ENCODE data around the gene RYR1. TPM values are rescaled to one million over a fixed set of nuclear protein-coding genes. Genes with fewer than 3 reads are reported as not detected.

The RYR1 gene
- total and polyA plus RNA-seq, 10 of the 15 experiments (the other 5 are each of a cell fraction or from before 2014, with no cell fraction given) = under 0.01 to 0.32 (median 0.07) TPM; not detected in 1

DNA sequence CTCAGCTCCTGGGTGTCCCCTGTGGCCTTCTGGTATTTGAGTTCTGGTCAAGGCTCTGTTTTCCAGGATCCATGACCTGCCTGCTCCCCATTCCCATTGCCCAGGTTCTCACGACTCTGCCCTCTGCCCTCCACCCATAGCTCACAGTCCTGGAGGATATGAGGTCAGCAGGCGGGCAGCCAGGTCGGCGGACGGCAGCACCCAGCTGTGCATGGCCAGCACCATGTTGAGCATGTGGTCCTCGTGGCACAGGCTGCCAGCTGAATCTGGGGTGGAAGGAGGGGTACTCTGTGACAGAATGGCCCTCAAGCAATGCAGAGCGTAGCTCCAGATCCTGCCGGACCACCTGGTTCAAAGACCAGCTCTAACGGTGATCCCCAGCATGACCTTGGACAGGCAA lies 12.6 kb upstream of the RYR1 start (continued):
- TF ChIP-seq CEBPB (IDR thresholded peaks at IDR 0.05; ENCODE audit: borderline replicate concordance in 1 of 2, low read depth in 2 of 2, low read length in 2 of 2) = no peak
- no peak for TF ChIP-seq SMC3 (IDR thresholded peaks at IDR 0.05; ENCODE audit: borderline replicate concordance, low read length)
- TF ChIP-seq SIX5 (IDR thresholded peaks at IDR 0.05; ENCODE audit: low read depth, low read length, severe bottlenecking) = no peak
- no peak for TF ChIP-seq MYB (IDR thresholded peaks at IDR 0.05; ENCODE audit: borderline replicate concordance, low read depth, low read length)

DNA sequence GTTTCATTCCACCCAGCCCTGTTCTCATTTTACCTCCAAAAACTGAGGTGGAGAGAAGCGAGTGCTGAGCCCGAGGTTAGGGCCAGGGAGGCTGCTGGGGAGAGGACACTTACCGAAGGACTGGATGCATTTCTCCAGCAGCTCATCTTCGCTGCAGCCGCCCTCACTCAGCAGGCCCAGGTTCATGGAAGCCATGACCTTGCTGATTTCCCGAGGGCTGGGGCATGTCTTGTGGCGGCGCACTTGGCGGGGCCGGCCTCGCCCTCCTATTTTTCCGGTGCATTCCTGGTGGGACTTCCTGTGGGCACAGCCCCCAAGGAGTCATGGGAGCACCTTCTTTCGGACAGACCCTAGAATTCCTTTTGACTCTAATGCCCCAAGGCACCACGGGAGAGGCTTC lies 11.6 kb upstream of the RYR1 start:
- Histone ChIP-seq H4K20me1 (ENCODE audit: control insufficient read depth, insufficient read depth) (no peaks in the 10 kb centered on the region), H3K4me1 (ENCODE audit: control insufficient read depth, insufficient read depth, low read length) (peaks cover 20% of the 10 kb centered on the region), H3K27me3 (replicated peaks in 1 of 2; ENCODE audit: control insufficient read depth in 2 of 2, insufficient read depth in 2 of 2, low read length in 1 of 2) (no peaks in the 10 kb centered on the region; a peak in 1 of 4 replicates), H3K79me2 (ENCODE audit: control insufficient read depth, insufficient read depth, low read length) (no peaks in the 10 kb centered on the region), H2AFZ (ENCODE audit: control insufficient read depth, low read depth, low read length) (no peak overlapping the region), H3K4me2 (ENCODE audit: control insufficient read depth, insufficient read depth) (no peak overlapping the region), H3K36me3 (ENCODE audit: control insufficient read depth in 2 of 2, insufficient read depth in 2 of 2, low read length in 1 of 2) (no peaks in the 10 kb centered on the region), H3K9me3 (replicated peaks; ENCODE audit: control insufficient read depth, insufficient read depth, low read length) (no peaks in the 10 kb centered on the region), H3K9ac (ENCODE audit: control insufficient read depth, insufficient read depth, low read length) (no peak overlapping the region), H3K27ac (ENCODE audit: control insufficient read depth, insufficient read depth) (no peak overlapping the region), H3K4me3 (no peak overlapping the region)
- SMC1A ChIA-PET (ENCODE audit: uncharacterized antibody, unreplicated experiment) = no interaction called here
- POLR2A ChIA-PET = no interaction called here
- in situ Hi-C loops (cut with MboI) = loop anchor here (25.0 kb wide), 1 partner anchor 215 kb away; the partner anchor contains the start of gene ACTN4
- ATAC-seq = no peak
- no peak for DNase-seq (ENCODE audit: low read depth, low spot score)
- no peak for FAIRE-seq
- CTCF ChIA-PET = no interaction called here
- WGBS (ENCODE audit: insufficient coverage, insufficient replicate concordance, low lambda C conversion rate, missing lambda C conversion rate) = 61% methylated on average over 14 of the region's 14 CpGs
- intact Hi-C loops (cut with micrococcal nuclease; ENCODE audit: unreplicated experiment) = no loop called here
- RAD21 ChIA-PET (ENCODE audit: unreplicated experiment) = interaction anchor here (1.0 kb wide), 1 partner anchor 19 kb away, joined by 3 read pairs; the partner anchor contains the start of gene FAM98C
- no TSS peak for BruUV-seq (replicated peaks)
- TF ChIP-seq WRNIP1 (IDR thresholded peaks at IDR 0.05; ENCODE audit: borderline replicate concordance, low read depth, low read length) (no peak), PAX8 (IDR thresholded peaks at IDR 0.05) (no peak), MEF2B (IDR thresholded peaks at IDR 0.05; ENCODE audit: partially characterized antibody, poor library complexity, severe bottlenecking) (no peak), CBFB (IDR thresholded peaks at IDR 0.05; ENCODE audit: low read depth) (no peak), IKZF1 (conservative IDR thresholded peaks at IDR 0.05) (no peak), KDM1A (IDR thresholded peaks at IDR 0.05; ENCODE audit: borderline replicate concordance) (no peak), ZNF622 (IDR thresholded peaks at IDR 0.05) (no peak), TBL1XR1 (IDR thresholded peaks at IDR 0.05; ENCODE audit: low read depth, low read length) (no peak), NFIC (IDR thresholded peaks at IDR 0.05; ENCODE audit: low read depth, low read length) (no peak), NR2C1 (IDR thresholded peaks at IDR 0.05) (no peak)
- TF ChIP-seq, protein P1, sequence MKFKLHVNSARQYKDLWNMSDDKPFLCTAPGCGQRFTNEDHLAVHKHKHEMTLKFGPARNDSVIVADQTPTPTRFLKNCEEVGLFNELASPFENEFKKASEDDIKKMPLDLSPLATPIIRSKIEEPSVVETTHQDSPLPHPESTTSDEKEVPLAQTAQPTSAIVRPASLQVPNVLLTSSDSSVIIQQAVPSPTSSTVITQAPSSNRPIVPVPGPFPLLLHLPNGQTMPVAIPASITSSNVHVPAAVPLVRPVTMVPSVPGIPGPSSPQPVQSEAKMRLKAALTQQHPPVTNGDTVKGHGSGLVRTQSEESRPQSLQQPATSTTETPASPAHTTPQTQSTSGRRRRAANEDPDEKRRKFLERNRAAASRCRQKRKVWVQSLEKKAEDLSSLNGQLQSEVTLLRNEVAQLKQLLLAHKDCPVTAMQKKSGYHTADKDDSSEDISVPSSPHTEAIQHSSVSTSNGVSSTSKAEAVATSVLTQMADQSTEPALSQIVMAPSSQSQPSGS (IDR thresholded peaks at IDR 0.05; ENCODE audit: low read length) = no peak
- TF ChIP-seq, protein P2, sequence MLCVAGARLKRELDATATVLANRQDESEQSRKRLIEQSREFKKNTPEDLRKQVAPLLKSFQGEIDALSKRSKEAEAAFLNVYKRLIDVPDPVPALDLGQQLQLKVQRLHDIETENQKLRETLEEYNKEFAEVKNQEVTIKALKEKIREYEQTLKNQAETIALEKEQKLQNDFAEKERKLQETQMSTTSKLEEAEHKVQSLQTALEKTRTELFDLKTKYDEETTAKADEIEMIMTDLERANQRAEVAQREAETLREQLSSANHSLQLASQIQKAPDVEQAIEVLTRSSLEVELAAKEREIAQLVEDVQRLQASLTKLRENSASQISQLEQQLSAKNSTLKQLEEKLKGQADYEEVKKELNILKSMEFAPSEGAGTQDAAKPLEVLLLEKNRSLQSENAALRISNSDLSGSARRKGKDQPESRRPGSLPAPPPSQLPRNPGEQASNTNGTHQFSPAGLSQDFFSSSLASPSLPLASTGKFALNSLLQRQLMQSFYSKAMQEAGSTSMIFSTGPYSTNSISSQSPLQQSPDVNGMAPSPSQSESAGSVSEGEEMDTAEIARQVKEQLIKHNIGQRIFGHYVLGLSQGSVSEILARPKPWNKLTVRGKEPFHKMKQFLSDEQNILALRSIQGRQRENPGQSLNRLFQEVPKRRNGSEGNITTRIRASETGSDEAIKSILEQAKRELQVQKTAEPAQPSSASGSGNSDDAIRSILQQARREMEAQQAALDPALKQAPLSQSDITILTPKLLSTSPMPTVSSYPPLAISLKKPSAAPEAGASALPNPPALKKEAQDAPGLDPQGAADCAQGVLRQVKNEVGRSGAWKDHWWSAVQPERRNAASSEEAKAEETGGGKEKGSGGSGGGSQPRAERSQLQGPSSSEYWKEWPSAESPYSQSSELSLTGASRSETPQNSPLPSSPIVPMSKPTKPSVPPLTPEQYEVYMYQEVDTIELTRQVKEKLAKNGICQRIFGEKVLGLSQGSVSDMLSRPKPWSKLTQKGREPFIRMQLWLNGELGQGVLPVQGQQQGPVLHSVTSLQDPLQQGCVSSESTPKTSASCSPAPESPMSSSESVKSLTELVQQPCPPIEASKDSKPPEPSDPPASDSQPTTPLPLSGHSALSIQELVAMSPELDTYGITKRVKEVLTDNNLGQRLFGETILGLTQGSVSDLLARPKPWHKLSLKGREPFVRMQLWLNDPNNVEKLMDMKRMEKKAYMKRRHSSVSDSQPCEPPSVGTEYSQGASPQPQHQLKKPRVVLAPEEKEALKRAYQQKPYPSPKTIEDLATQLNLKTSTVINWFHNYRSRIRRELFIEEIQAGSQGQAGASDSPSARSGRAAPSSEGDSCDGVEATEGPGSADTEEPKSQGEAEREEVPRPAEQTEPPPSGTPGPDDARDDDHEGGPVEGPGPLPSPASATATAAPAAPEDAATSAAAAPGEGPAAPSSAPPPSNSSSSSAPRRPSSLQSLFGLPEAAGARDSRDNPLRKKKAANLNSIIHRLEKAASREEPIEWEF (IDR thresholded peaks at IDR 0.05; ENCODE audit: insufficient replicate concordance, low read depth, low read length) = no peak
- TF ChIP-seq, protein P3, sequence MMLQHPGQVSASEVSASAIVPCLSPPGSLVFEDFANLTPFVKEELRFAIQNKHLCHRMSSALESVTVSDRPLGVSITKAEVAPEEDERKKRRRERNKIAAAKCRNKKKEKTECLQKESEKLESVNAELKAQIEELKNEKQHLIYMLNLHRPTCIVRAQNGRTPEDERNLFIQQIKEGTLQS (IDR thresholded peaks at IDR 0.05; ENCODE audit: borderline replicate concordance, extremely low read depth, low read depth, low read length) = no peak
